Vagina (tissue), 2 donors: ENCODE data around the gene ANXA10. TPM values are rescaled to one million over a fixed set of nuclear protein-coding genes. Genes with fewer than 3 reads are reported as not detected.

Experiments used
- DNase-seq, 2 donors: peaks; one replicate each; pipeline ENCODE4 v3.0.0-alpha.2; 2017; ENCODE audit errors: extremely low spot score in 2 of 2
- H3K27ac ChIP-seq: fragments of 200-600 bp; sonication (generic); one replicate; pipeline ENCODE4 v1.5.1; 2019
- H3K27me3 ChIP-seq: fragments of 200-600 bp; sonication (generic); one replicate; pipeline ENCODE4 v1.5.1; 2019
- H3K36me3 ChIP-seq, 2 donors: fragments of 200-600 bp; sonication (generic); one replicate each; pipeline ENCODE4 v1.5.1; 2017 to 2019
- H3K4me1 ChIP-seq: fragments of 200-600 bp; sonication (generic); one replicate; pipeline ENCODE4 v1.5.1; 2019
- H3K4me3 ChIP-seq, 2 donors: fragments of 200-600 bp; sonication (generic); 1 replicate in 1 of 2; 2 replicates in 1 of 2; pipeline ENCODE4 v1.5.1; 2016 to 2019
- H3K9me3 ChIP-seq: fragments of 200-600 bp; sonication (generic); one replicate; pipeline ENCODE4 v1.5.1; 2019
- CTCF ChIP-seq, 3 experiments: fragments of 450-650 bp in 2 of 3; fragments of 200-600 bp in 1 of 3; sonication (generic) in 1 of 3; IDR thresholded peaks; one replicate each; pipeline ENCODE4 v1.5.1; 2017 to 2019; ENCODE audit warnings: antibody characterized with exemption in 3 of 3, mild to moderate bottlenecking in 2 of 3, moderate library complexity in 2 of 3
- POLR2A ChIP-seq, 2 donors: fragments of 450-650 bp; IDR thresholded peaks; one replicate each; pipeline ENCODE4 v1.6.1; 2017; ENCODE audit warnings: antibody characterized with exemption in 2 of 2, mild to moderate bottlenecking in 2 of 2, moderate library complexity in 2 of 2
- POLR2AphosphoS5 ChIP-seq, 2 donors: sonication (generic); formaldehyde crosslinking; IDR thresholded peaks; one replicate each; pipeline ENCODE4 v1.9.0; 2017; ENCODE audit warnings: antibody characterized with exemption in 2 of 2, mild to moderate bottlenecking in 2 of 2, low read depth in 1 of 2; ENCODE audit not compliant: insufficient read depth in 1 of 2
- intact Hi-C: fragments of 100-400 bp; cut with DNase I; formaldehyde crosslinking; loops from one replicate; pipeline ENCODE4 v1.15.1; 2023
- total RNA-seq: library from RNA; depleted of rRNA; stranded (reverse); fragments of >200 nt; gene quantifications from one replicate; pipeline ENCODE4 v1.2.3, GENCODE V29; 2016

ANXA10 gene
- total RNA-seq, 1 donor from 2014 or later, result not detected

- no peaks in the 10 kb centered on the region for H3K36me3 ChIP-seq
- no peak overlapping the region for H3K27ac ChIP-seq
- H3K4me3 ChIP-seq, result no peak overlapping the region
- TF ChIP-seq POLR2A (IDR thresholded peaks at IDR 0.05) (no peak), CTCF (IDR thresholded peaks at IDR 0.05) (no peak)
- DNase-seq, result no peak
- H3K4me1 ChIP-seq, result no peaks in the 10 kb centered on the region
- no peaks in the 10 kb centered on the region for H3K9me3 ChIP-seq
- intact Hi-C loops, result no loop called here
- H3K27me3 ChIP-seq, result no peaks in the 10 kb centered on the region
Observed at GRCh38 chr4:168097161-168097560, 4.8 kb downstream of the ANXA10 start.

- Histone ChIP-seq H3K27me3 (no peaks in the 10 kb centered on the region), H3K4me3 (no peak overlapping the region), H3K27ac (no peak overlapping the region), H3K9me3 (no peaks in the 10 kb centered on the region), H3K4me1 (no peaks in the 10 kb centered on the region), H3K36me3 (no peaks in the 10 kb centered on the region)
- DNase-seq, result no peak
- no peak for TF ChIP-seq POLR2A (IDR thresholded peaks at IDR 0.05)
- TF ChIP-seq POLR2AphosphoS5 (IDR thresholded peaks at IDR 0.05; ENCODE audit: insufficient read depth in 1 of 2, low read depth in 1 of 2), result no peak
- no peak for TF ChIP-seq CTCF (IDR thresholded peaks at IDR 0.05)
- intact Hi-C loops, result no loop called here
Observed at GRCh38 chr4:168098248-168098717, 5.9 kb downstream of the ANXA10 start.

GRCh38 chr4:168099195-168099594 is 6.9 kb downstream of the ANXA10 start:
- Histone ChIP-seq H3K4me1 (no peaks in the 10 kb centered on the region), H3K4me3 (no peak overlapping the region), H3K36me3 (no peaks in the 10 kb centered on the region), H3K27me3 (no peaks in the 10 kb centered on the region), H3K9me3 (no peaks in the 10 kb centered on the region), H3K27ac (no peak overlapping the region)
- DNase-seq, result no peak
- intact Hi-C loops, result no loop called here
- TF ChIP-seq CTCF (IDR thresholded peaks at IDR 0.05) (no peak), POLR2AphosphoS5 (IDR thresholded peaks at IDR 0.05; ENCODE audit: insufficient read depth in 1 of 2, low read depth in 1 of 2) (no peak), POLR2A (IDR thresholded peaks at IDR 0.05) (no peak)

- intact Hi-C loops, result no loop called here
- DNase-seq, result no peak
Observed at GRCh38 chr4:168101026-168101425, 8.7 kb downstream of the ANXA10 start.

GRCh38 chr4:168102403-168102802 is 10.1 kb downstream of the ANXA10 start:
- intact Hi-C loops, result no loop called here
- H3K4me3 ChIP-seq, result no peak overlapping the region
- no peaks in the 10 kb centered on the region for H3K9me3 ChIP-seq
- H3K4me1 ChIP-seq, result no peaks in the 10 kb centered on the region
- no peaks in the 10 kb centered on the region for H3K36me3 ChIP-seq
- no peak overlapping the region for H3K27ac ChIP-seq
- TF ChIP-seq POLR2A (IDR thresholded peaks at IDR 0.05) (no peak), POLR2AphosphoS5 (IDR thresholded peaks at IDR 0.05; ENCODE audit: insufficient read depth in 1 of 2, low read depth in 1 of 2) (no peak), CTCF (IDR thresholded peaks at IDR 0.05) (no peak)
- H3K27me3 ChIP-seq, result no peaks in the 10 kb centered on the region
- no peak for DNase-seq

More at GRCh38 chr4:168101026-168101425, 8.7 kb downstream of the ANXA10 start:
- Histone ChIP-seq H3K27ac (no peak overlapping the region), H3K27me3 (no peaks in the 10 kb centered on the region), H3K4me3 (no peak overlapping the region), H3K9me3 (no peaks in the 10 kb centered on the region), H3K4me1 (no peaks in the 10 kb centered on the region), H3K36me3 (no peaks in the 10 kb centered on the region)
- TF ChIP-seq CTCF (IDR thresholded peaks at IDR 0.05), result no peak
- TF ChIP-seq POLR2AphosphoS5 (IDR thresholded peaks at IDR 0.05; ENCODE audit: insufficient read depth in 1 of 2, low read depth in 1 of 2), result no peak
- no peak for TF ChIP-seq POLR2A (IDR thresholded peaks at IDR 0.05)
